ENCODE results near the gene MAPK7.

MAPK7 gene

DNA sequence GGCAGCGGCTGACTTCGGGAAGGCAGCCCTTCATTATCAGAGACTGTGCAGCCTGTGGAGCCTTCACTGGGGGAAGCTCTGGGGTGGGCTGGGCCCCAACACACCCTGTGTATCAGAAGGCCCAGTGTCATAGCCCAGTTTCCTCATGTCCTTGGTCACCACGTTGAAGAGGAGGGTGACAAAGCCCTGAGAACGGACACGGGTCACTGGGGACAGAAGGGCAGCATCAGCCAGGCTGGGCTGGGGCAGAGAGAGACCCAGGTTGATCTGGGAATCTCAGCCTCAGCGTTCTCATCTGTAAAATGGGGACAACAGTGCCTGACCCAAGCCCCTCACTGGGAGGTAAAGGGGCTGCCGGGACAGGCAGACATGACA is 35.1 kb upstream of the MAPK7 start:
- DNase-seq (ENCODE audit: low read depth): no peak
- TF ChIP-seq, protein P1, sequence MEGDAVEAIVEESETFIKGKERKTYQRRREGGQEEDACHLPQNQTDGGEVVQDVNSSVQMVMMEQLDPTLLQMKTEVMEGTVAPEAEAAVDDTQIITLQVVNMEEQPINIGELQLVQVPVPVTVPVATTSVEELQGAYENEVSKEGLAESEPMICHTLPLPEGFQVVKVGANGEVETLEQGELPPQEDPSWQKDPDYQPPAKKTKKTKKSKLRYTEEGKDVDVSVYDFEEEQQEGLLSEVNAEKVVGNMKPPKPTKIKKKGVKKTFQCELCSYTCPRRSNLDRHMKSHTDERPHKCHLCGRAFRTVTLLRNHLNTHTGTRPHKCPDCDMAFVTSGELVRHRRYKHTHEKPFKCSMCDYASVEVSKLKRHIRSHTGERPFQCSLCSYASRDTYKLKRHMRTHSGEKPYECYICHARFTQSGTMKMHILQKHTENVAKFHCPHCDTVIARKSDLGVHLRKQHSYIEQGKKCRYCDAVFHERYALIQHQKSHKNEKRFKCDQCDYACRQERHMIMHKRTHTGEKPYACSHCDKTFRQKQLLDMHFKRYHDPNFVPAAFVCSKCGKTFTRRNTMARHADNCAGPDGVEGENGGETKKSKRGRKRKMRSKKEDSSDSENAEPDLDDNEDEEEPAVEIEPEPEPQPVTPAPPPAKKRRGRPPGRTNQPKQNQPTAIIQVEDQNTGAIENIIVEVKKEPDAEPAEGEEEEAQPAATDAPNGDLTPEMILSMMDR (IDR thresholded peaks at IDR 0.05; ENCODE audit: low read depth, low read length, missing control alignments): no peak
- H3K4me3 ChIP-seq (ENCODE audit: low read depth, low read length): no peak overlapping the region

DNA sequence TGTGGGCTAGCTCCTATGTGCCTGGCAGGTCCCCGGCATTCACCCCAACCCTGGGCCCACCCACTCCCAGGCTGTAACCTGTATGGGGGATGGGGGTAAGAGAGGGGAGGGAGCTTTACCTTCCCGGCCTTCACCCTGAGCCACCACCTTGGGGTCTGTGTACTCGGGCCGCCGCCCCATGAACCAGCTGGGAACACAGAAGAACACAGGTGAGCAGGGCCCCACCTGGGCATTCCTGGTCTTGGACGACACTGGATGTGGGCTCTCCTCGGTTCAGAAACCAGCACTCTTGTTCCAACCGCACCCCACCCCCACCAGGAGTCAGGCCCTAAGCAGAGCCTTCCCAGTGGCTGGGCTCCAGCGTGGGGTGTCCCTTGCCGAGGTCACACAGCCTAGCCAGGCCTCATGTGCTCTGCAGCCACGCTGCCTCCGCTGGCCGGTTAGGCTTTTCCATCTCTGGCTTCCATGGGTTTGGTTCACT is 34.6 kb upstream of the MAPK7 start:
- TF ChIP-seq, protein P1 (IDR thresholded peaks at IDR 0.05; ENCODE audit: low read depth, low read length, missing control alignments): no peak
- H3K4me3 ChIP-seq (ENCODE audit: low read depth, low read length): no peak overlapping the region
- DNase-seq (ENCODE audit: low read depth): no peak

DNA sequence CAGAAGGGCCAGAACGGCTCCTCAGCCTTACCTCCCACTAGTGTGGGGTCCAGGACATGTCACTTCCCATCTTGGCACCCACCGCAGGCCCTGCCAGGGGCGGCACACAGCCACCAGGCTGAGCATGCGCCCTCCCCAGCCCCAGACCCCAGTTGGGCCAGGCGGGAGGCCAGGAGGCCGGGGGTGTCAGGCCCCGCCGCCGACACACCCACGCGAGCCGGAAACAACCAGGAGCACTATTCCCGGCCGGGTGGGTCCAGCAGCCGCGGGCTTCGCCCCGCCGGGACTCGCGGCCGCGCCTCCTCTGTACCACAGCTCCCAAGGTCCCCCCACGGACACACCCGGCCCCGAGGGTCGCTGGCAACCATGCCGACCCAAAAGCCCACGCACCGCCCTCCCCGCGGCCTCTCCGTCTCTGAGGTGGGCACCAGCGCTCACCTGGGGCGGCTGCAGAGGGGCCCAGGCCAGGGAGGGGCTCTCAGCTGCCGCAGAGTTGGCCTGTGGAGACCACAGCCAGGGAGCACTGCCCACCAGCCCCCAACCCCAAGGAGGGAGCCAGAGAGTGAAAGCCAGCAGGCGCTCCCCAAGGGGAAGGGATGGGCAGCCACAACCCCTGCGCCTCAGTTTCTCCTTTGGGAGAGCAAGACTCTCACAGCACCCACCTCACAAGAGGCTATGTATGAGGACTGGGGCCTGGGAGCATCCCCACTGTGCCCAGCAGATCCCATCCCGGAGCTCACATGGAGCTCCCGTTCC is 33.8 kb upstream of the MAPK7 start:
- TF ChIP-seq, protein P1 (IDR thresholded peaks at IDR 0.05; ENCODE audit: low read depth, low read length, missing control alignments): no peak
- DNase-seq (ENCODE audit: low read depth): no peak
- no peak overlapping the region for H3K4me3 ChIP-seq (ENCODE audit: low read depth, low read length)

DNA sequence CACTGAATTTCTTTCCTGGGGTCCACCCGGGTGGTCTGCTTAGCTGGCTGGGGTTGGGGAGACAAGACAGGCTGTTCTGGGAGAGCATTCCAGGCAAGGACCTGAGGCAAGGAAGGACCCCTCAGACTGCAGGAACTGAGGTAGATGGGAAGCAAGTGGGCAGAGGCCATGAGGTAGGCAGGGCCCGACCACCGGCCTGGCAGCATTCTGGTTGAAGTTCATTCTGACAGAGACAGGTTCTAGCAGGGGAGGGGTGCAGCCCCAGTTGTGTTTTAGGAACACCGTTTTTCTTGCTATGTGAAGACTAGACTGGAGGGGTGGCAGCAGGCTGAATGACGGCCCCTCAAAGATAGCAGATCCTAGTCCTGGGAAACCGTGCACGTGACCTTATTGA is 33.2 kb upstream of the MAPK7 start:
- TF ChIP-seq, protein P1 (IDR thresholded peaks at IDR 0.05; ENCODE audit: low read depth, low read length, missing control alignments): no peak
- no peak for DNase-seq (ENCODE audit: low read depth)
- H3K4me3 ChIP-seq (ENCODE audit: low read depth, low read length): no peak overlapping the region

DNA sequence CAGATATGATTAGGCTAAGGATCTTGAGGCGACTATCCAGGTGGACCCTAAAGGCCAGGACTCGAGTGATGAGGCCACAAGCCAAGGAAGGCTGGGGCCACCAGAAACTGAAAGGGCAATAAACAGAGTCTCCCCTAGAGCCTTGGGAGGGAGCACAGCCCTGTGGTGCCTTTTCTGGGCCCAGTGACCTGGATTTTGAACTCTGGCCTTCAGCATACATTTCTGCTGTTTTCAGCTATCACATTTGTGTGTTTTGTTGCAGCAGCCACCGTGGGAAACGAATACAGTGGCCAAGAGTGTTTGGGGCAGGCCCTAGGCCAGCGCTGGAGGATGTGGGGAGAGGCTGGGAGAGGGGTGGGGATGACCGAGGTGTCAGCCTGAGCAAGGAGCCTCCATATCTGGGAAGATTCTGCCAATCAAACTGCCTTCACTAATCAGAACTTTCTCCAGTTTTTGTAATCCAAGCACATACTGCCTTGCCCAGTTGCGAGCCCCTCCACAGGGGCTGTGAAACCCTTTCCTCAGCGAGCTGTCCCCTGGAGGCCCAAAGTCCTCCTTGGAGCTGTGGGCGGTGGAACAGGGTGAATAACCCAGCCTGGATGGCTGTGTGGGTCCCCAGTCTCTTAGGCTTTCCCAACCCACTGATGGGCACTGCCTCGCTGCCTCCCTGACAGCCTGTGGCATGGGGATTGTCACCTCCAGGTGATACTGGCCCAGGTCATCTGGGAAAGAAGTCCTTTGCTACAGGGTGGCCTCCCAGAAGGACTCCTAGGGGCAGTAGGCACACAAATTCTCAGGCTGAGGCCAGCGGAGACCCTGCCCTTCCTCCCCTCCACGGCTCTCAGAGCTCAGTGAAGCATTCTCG is 32.6 kb upstream of the MAPK7 start:
- TF ChIP-seq, protein P1 (IDR thresholded peaks at IDR 0.05; ENCODE audit: low read depth, low read length, missing control alignments): no peak
- no peak overlapping the region for H3K4me3 ChIP-seq (ENCODE audit: low read depth, low read length)
- DNase-seq (ENCODE audit: low read depth): no peak

DNA sequence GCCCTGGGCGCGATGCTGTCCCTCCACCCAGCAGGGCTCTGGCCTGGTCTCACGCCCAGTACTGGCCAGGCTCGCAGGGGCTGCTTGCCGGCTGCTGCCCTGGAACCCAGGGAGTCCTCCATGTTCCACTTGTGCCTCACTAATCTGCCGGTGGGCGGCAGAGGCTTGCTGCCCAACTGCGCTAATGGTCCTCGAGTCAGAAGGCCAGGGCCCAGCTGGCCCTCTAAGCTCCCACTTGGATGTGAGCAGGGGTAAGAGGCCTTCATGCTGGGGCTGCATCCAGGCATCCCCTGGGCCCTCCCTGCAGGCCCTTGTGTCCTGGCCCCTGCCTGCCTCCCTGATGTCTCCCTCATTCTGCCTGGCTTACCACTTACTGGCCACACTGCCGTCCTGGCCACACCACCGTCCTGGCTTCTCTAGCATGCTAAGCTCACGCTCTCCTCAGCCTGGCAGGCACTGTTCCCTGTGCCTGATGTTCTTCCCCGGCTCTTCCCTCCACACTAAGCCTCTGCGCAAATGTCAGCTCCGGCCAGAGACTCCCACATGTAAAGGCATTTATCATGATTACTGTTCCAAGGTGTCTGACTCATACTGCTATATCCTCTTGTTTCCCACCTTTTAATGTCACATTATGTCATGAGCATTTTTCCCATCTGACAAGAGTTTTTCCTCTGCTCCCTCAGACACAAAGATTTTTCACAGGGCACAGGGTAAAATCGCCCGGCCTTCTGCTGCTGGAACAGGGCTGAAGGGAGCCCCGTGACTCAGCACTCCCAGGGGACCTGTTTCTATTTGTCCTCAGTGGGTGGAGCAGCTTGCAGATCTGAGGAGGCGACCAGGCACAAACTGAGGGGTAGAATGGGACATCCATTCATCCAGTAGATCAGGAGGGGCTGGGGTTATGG is 31.7 kb upstream of the MAPK7 start:
- no peak for DNase-seq (ENCODE audit: low read depth)
- TF ChIP-seq, protein P1 (IDR thresholded peaks at IDR 0.05; ENCODE audit: low read depth, low read length, missing control alignments): no peak
- H3K4me3 ChIP-seq (ENCODE audit: low read depth, low read length): no peak overlapping the region

All from GM12864 (cell line).